RWPE2 (cell line): Measurements from ENCODE around the gene LSR.
"Not testable (repeated sequence)": the region's sequence is repeated elsewhere in the genome, so short reads cannot be mapped to it uniquely, and the experiment has no call there.

ENCODE experiments used
- ATAC-seq: fragments of 200-7000 bp; cut with Tn5 transposase; 3 replicates; pipeline ENCODE4 v1.9.1; 2021; ENCODE audit warnings: low read depth
- DNase-seq: peaks from one replicate; pipeline ENCODE4 v3.0.0-alpha.2; 2020; ENCODE audit warnings: low spot score
- H3K27ac ChIP-seq: fragments of 450-650 bp; 2 replicates; pipeline ENCODE4 v1.5.1; 2017; ENCODE audit warnings: mild to moderate bottlenecking; ENCODE audit not compliant: poor library complexity, severe bottlenecking
- H3K27me3 ChIP-seq: fragments of 250-450 bp; sonication (Bioruptor Pico); 2 replicates; pipeline ENCODE4 v1.5.1; 2021; ENCODE audit warnings: mild to moderate bottlenecking, moderate library complexity; ENCODE audit not compliant: insufficient read depth, poor library complexity, severe bottlenecking
- H3K36me3 ChIP-seq: fragments of 250-450 bp; sonication (Bioruptor Pico); 2 replicates; pipeline ENCODE4 v1.5.1; 2020; ENCODE audit warnings: low read depth, mild to moderate bottlenecking, moderate library complexity
- H3K4me1 ChIP-seq: fragments of 250-450 bp; sonication (Bioruptor Pico); 2 replicates; pipeline ENCODE4 v1.5.1; 2021; ENCODE audit warnings: mild to moderate bottlenecking, moderate library complexity; ENCODE audit not compliant: insufficient read depth, poor library complexity, severe bottlenecking
- H3K4me3 ChIP-seq: fragments of 250-450 bp; sonication (Bioruptor Pico); 2 replicates; pipeline ENCODE4 v1.5.1; 2021; ENCODE audit warnings: mild to moderate bottlenecking, moderate library complexity; ENCODE audit not compliant: severe bottlenecking
- H3K9me3 ChIP-seq: fragments of 250-450 bp; sonication (Bioruptor Pico); 2 replicates; pipeline ENCODE4 v1.5.1; 2021; ENCODE audit warnings: mild to moderate bottlenecking, moderate library complexity; ENCODE audit not compliant: severe bottlenecking
- CTCF ChIP-seq: fragments of 450-650 bp; IDR thresholded peaks from one replicate; pipeline ENCODE4 v1.5.1; 2017; ENCODE audit warnings: mild to moderate bottlenecking, moderate library complexity; ENCODE audit not compliant: poor library complexity, severe bottlenecking

Gene LSR

GRCh38 chr19:35219008-35219407 lies 29.8 kb upstream of the LSR start:
- no peak for TF ChIP-seq CTCF
- H3K4me3 ChIP-seq = no peak overlapping the region
- H3K9me3 ChIP-seq = no peaks in the 10 kb centered on the region
- no peaks in the 10 kb centered on the region for H3K27me3 ChIP-seq
- no peak for DNase-seq
- H3K27ac ChIP-seq = no peak overlapping the region
- no peaks in the 10 kb centered on the region for H3K36me3 ChIP-seq
- ATAC-seq = no peak
- H3K4me1 ChIP-seq = peaks cover 7% of the 10 kb centered on the region

GRCh38 chr19:35220315-35220921 lies 28.4 kb upstream of the LSR start:
- Histone ChIP-seq H3K27me3 (no peaks in the 10 kb centered on the region), H3K36me3 (no peaks in the 10 kb centered on the region), H3K9me3 (no peaks in the 10 kb centered on the region), H3K4me3 (no peak overlapping the region), H3K4me1 (no peaks in the 10 kb centered on the region), H3K27ac (no peak overlapping the region)
- no peak for TF ChIP-seq CTCF
- no peak for DNase-seq
- no peak for ATAC-seq

GRCh38 chr19:35220973-35221590 lies 27.7 kb upstream of the LSR start:
- not testable (repeated sequence) for H3K4me1 ChIP-seq, H3K36me3 ChIP-seq, ATAC-seq, DNase-seq, H3K27ac ChIP-seq, H3K27me3 ChIP-seq, H3K9me3 ChIP-seq, H3K4me3 ChIP-seq

- H3K27ac ChIP-seq = no peak overlapping the region
- no peaks in the 10 kb centered on the region for H3K4me1 ChIP-seq
- H3K27me3 ChIP-seq = no peaks in the 10 kb centered on the region
- H3K9me3 ChIP-seq = no peaks in the 10 kb centered on the region
- ATAC-seq = no peak
- no peaks in the 10 kb centered on the region for H3K36me3 ChIP-seq
- H3K4me3 ChIP-seq = no peak overlapping the region
- no peak for TF ChIP-seq CTCF
- DNase-seq = no peak
Observed at GRCh38 chr19:35222373-35223015, 26.3 kb upstream of the LSR start.

- no peaks in the 10 kb centered on the region for H3K9me3 ChIP-seq
- H3K36me3 ChIP-seq = no peaks in the 10 kb centered on the region
- H3K27ac ChIP-seq = no peak overlapping the region
- no peaks in the 10 kb centered on the region for H3K4me1 ChIP-seq
- TF ChIP-seq CTCF = no peak
- DNase-seq (no peak), ATAC-seq (no peak)
- H3K27me3 ChIP-seq = no peaks in the 10 kb centered on the region
- H3K4me3 ChIP-seq = no peak overlapping the region
Observed at GRCh38 chr19:35223084-35223790, 25.6 kb upstream of the LSR start.
